K562 (cell line): Measurements from ENCODE around the gene P2RY6. TPM values are rescaled to one million over a fixed set of nuclear protein-coding genes. Genes with fewer than 3 reads are reported as not detected.

ENCODE experiments used
- CBX2 ChIP-seq: fragments of 200-600 bp; sonication (generic); IDR thresholded peaks from one replicate; pipeline ENCODE4 v1.6.1; 2012; ENCODE audit warnings: mild to moderate bottlenecking, low read length, inconsistent platforms; ENCODE audit not compliant: insufficient read depth, poor library complexity, severe bottlenecking
- ZSCAN29 ChIP-seq: fragments of 450-650 bp; IDR thresholded peaks from 2 replicates; pipeline ENCODE4 v1.6.1; 2017
- polyA plus RNA-seq, 8 experiments: library from polyadenylated mRNA; depleted of rRNA in 4 of 8; stranded (reverse) in 5 of 8; unstranded in 3 of 8; fragments of >200 nt; fragmentation: Nextera tagmentation in 2 of 8; fragmentation: Illumina TruSeq in 1 of 8; extraction: Ambion mirVana in 2 of 8; extraction: Trizol in 1 of 8; gene quantifications; 2 replicates each; pipeline versions ENCODE4 v1.2.1 to v1.2.3, GENCODE V29; 2011 to 2014; ENCODE audit warnings: inconsistent platforms in 1 of 8, missing spikeins in 1 of 8
- total RNA-seq, 7 experiments: library from RNA; depleted of rRNA in 6 of 7; stranded (reverse); fragments of >200 nt in 6 of 7; fragmentation: Illumina TruSeq in 2 of 7; extraction: Trizol in 2 of 7; gene quantifications; 2 replicates each; pipeline versions ENCODE4 v1.2.1 to v1.2.3, GENCODE V29; 2011 to 2021; ENCODE audit warnings: low replicate concordance in 1 of 7
- TF ChIP-seq, protein P1 (sequence below): fragments of 450-650 bp; formaldehyde crosslinking; IDR thresholded peaks from 2 replicates; pipeline ENCODE4 v1.4.0; 2020; ENCODE audit warnings: mild to moderate bottlenecking, moderate library complexity
- TF ChIP-seq, protein P2 (sequence below): fragments of 450-650 bp; IDR thresholded peaks from 2 replicates; pipeline ENCODE4 v1.6.1; 2018; ENCODE audit not compliant: partially characterized antibody
- TF ChIP-seq, protein P3 (sequence below): fragments of 450-650 bp; IDR thresholded peaks from 2 replicates; pipeline ENCODE4 v1.6.1; 2016; ENCODE audit warnings: missing biosample characterization, missing genetic modification characterization

Gene P2RY6
- total and polyA plus RNA-seq, 9 of the 15 experiments (the other 6 are each of a cell fraction or from before 2014, with no cell fraction given), result not detected

DNA sequence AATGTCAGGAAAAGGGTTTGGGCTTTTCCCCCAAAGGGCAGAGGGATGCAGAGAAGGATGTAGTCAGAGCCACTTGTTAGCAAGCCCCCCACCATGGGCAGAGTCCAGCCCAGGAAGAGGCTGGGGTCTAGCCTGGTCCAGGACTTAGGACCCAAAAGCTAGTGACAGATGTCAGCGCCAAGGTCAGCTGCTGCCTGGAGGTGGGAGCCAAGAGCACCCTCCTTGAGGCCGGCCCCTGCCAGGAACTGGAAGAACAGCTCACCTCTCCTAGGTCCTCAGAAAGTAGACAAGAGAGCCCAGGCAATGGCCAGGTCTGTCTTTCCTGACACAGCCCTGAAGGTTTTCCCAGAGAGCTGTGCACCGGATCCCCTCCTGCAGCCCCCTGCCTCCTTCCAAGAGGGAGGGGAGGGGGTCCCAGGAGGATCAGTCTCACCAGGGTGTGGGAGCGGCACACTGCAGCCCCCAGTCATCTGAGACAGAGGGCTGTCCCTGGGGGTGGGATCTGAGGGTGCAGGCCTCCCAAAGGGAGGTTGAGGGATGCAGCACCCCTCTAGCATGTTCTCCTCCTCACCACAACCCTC lies 21.3 kb downstream of the P2RY6 start (continued):
- TF ChIP-seq, protein P1, sequence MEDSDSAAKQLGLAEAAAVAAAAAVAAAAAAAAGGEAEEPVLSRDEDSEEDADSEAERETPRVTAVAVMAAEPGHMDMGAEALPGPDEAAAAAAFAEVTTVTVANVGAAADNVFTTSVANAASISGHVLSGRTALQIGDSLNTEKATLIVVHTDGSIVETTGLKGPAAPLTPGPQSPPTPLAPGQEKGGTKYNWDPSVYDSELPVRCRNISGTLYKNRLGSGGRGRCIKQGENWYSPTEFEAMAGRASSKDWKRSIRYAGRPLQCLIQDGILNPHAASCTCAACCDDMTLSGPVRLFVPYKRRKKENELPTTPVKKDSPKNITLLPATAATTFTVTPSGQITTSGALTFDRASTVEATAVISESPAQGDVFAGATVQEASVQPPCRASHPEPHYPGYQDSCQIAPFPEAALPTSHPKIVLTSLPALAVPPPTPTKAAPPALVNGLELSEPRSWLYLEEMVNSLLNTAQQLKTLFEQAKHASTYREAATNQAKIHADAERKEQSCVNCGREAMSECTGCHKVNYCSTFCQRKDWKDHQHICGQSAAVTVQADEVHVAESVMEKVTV (CRISPR knock-in tag), result no peak
- TF ChIP-seq, protein P2, sequence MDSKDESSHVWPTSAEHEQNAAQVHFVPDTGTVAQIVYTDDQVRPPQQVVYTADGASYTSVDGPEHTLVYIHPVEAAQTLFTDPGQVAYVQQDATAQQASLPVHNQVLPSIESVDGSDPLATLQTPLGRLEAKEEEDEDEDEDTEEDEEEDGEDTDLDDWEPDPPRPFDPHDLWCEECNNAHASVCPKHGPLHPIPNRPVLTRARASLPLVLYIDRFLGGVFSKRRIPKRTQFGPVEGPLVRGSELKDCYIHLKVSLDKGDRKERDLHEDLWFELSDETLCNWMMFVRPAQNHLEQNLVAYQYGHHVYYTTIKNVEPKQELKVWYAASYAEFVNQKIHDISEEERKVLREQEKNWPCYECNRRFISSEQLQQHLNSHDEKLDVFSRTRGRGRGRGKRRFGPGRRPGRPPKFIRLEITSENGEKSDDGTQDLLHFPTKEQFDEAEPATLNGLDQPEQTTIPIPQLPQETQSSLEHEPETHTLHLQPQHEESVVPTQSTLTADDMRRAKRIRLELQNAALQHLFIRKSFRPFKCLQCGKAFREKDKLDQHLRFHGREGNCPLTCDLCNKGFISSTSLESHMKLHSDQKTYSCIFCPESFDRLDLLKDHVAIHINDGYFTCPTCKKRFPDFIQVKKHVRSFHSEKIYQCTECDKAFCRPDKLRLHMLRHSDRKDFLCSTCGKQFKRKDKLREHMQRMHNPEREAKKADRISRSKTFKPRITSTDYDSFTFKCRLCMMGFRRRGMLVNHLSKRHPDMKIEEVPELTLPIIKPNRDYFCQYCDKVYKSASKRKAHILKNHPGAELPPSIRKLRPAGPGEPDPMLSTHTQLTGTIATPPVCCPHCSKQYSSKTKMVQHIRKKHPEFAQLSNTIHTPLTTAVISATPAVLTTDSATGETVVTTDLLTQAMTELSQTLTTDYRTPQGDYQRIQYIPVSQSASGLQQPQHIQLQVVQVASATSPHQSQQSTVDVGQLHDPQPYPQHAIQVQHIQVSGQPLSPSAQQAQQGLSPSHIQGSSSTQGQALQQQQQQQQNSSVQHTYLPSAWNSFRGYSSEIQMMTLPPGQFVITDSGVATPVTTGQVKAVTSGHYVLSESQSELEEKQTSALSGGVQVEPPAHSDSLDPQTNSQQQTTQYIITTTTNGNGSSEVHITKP, result no peak
- TF ChIP-seq ZSCAN29, result no peak
- TF ChIP-seq, protein P3, sequence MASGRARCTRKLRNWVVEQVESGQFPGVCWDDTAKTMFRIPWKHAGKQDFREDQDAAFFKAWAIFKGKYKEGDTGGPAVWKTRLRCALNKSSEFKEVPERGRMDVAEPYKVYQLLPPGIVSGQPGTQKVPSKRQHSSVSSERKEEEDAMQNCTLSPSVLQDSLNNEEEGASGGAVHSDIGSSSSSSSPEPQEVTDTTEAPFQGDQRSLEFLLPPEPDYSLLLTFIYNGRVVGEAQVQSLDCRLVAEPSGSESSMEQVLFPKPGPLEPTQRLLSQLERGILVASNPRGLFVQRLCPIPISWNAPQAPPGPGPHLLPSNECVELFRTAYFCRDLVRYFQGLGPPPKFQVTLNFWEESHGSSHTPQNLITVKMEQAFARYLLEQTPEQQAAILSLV (tag), result no peak
- TF ChIP-seq CBX2, result no peak
